Activated T-cell treated with anti-CD3 and anti-CD28 coated beads, Interleukin-2, amount 50 U/mL, for 48 hours (primary cell): ENCODE results near the gene TMEM97.
"Not testable (repeated sequence)": the region's sequence is repeated elsewhere in the genome, so short reads cannot be mapped to it uniquely, and the experiment has no call there.

Source experiments
- DNase-seq, 2 experiments: peaks; one replicate each; pipeline ENCODE4 v3.0.0-alpha.2; 2020

The TMEM97 gene

DNA sequence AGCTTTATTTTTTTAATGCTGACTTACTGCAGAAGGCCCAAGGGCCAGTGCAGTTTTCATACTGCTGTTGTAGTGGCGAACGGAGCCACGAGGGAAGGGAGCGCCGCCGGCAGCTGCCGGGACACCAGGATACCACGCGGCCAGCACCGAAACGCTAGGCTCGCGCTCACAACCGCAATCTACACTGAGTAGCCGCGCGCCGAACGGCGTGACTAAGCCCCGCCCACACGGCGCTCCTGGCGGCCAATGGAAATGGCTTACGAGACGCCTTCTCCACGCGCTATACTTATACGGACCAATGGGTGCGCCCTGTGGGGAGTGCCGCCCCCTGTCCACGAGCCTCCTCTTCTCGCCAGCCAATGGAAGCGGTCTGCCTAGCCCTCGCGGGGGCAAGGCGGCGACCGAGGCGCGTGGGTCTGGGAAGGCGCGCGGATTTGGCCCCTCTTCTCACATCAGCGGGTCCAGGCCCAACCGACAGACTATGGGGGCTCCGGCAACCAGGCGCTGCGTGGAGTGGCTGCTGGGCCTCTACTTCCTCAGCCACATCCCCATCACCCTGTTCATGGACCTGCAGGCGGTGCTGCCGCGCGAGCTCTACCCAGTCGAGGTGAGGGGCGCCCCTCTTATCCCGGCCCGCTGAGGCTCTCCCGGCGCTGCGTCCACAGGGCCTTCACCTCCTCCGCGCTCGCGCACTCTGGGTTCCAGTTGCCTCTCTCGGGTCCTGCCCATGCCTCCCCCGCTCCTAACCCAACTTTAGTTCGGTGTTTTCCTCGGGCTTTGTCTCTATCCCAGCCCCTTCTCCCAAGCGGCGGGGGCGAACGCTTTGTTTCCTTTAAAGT, at the start of gene TMEM97:
Gene TMEM97 (plus strand): TSS at position 442 of the 839 bp plus-strand sequence. CDS start 40 bp downstream, at position 482.
- DNase-seq = peak; percentile 95

DNA sequence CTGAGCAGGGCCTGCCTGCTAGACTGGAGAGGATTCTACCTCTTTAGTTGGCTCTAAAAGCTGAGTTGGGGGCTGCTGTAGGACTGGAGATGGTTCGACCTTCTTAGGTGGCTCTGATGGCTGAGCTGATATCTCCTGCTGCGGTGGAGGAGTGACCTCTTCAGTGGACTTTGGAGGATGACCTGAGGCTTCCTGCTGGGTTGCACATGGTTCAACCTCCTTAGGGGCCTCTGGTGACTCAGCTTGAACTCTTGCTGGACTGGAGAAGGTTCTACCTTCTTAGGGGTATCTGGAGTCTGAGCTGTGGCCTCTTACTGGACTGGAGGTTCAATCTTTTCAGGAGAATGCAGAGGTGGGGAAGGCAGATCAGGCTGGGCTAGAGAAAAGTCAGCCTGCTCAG, 48.9 kb upstream of the TMEM97 start:
- DNase-seq = no peak

DNA sequence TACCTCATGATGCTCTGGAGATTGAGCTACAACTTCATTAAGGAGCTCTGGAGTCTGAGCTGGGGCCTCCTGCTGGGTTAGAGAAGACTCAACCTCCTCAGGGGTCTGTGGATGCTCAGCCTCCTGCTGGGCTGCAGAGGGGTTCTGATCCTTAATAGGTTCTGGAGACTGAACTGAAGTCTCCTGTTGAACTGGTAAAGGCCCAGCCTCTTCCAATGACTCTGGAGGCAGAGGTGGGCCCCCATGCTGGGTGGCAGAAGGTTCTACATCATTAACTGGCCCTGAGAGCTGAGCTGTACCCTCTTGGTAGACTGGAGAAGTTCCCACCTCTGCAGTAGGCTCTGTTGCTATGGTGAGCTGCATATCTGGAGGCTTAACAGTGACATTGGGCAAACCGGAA, 48.1 kb upstream of the TMEM97 start:
- DNase-seq = no peak

DNA sequence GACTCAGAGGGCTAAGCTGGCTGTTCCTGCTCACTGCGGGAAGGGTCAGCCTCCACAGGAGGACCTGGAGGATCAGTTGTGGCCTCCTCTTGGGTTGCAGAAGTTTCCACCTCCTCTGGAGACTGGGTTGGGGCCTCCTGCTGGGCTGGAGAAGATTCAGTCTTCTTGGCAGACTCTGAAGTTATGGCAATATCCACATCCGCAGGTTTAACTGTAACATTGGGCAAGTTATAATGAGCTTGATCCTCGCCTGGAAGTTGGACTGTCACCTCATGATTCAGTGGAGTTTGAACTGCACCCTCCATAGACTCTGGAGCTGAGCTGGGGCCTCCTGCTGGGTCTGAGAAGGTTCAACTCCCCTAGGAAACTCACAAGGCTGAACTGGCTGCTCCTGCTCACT, 47.6 kb upstream of the TMEM97 start:
- DNase-seq = no peak

DNA sequence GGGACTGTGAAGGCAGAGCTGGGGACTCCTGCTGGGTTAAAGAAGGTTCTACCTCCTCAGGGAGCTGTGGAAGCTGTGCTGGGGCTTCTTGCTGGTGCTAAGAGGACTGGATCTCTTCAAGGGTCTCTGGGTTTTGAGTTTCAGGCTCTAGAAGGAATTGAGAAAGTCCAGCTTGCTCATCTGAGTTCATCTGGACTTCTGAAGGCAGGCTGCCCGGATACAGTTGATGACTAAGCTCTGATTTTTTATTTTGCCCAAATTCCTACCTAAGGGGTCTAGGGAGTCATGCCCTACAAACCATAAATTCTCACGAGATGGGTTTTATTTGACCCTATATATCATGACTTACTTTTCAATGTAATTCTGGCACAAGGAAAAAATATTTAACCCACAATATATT, 46.8 kb upstream of the TMEM97 start:
- DNase-seq = no peak

DNA sequence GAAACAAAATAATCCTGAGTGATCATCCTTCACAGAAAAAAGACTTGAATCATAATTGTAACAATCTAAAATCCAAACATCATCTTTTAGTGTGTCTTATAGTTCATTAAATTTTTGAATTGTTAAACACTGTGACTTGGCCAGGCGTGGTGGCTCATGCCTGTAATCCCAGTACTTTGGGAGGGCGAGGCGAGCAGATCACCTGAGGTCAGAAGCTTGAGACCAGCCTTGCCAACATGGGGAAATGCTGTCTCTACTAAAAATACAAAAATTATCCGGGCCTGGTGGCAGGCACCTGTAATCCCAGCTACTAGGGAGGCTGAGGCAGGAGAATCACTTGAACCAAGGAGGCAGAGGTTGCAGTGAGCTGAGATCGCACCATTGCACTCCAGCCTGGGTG, 45.7 kb upstream of the TMEM97 start:
- DNase-seq = not testable (repeated sequence)

DNA sequence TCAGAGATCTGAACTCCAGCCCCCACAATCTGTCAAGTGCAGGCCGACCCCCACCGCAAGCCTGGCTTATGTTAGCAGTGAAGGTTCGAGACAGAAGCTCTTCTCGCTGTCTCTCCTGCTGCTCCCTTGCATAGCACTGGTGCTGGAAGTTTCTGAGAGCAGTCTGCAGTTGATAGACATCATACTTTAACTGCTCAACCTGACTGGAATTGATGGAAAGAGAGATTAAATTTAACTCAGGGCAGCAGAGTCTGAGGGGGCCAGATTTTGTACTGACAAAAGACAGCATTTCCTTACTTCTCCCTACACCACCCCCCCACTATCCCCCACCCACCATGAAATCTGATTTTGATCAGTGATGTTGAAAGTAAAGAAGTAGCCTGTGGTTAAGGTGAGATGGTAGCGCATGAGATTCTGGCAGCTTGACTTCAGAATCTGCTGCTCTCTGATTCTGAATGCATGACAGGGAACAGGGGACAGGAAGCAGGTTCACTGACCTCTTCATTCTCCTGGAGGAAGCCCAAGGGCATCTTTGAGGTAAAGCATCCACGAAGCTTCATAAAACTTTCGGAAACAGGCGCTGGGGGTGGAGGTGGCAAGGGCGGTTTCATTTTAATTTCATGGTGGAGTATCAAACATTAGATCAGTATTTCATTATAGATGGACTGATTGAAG, 44.3 kb upstream of the TMEM97 start:
- DNase-seq = no peak

DNA sequence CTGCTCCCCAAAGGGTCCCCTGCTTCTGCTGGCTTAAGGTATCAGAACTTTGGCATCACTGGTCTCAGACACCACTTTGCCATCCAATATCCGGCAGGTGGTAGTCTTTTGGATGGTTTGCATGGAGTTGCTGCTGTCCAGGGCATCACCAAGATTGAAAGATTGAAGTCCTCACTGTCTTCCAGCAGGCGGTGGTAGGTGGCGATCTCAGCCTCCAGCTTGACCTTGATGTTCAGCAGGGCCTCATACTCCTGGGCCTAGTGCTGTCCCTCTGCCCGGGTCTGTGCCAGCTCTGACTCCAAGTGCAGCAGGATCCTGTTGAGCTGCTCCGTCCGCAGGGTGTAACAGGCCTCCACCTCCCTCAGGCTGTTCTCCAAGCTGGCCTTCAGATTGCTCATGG, 43.0 kb upstream of the TMEM97 start:
- DNase-seq = no peak

DNA sequence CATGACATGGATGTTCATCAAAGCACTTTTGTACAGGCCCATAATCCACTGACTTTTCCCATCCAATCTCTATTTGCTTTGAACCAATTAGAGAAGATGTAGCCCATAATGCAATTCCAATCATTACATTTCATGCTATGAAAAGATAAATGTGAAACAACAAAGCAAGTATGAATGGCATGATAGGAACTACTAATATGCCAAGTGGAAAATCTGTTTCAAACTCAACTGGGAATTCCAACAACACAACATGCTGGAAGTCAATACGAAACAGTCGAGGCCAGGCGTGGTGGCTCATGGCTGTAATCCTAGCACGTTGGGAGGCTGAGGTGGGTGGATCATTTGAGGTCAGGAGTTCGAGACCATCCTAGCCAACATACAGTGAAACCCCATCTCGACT, 39.6 kb upstream of the TMEM97 start:
- DNase-seq = no peak

DNA sequence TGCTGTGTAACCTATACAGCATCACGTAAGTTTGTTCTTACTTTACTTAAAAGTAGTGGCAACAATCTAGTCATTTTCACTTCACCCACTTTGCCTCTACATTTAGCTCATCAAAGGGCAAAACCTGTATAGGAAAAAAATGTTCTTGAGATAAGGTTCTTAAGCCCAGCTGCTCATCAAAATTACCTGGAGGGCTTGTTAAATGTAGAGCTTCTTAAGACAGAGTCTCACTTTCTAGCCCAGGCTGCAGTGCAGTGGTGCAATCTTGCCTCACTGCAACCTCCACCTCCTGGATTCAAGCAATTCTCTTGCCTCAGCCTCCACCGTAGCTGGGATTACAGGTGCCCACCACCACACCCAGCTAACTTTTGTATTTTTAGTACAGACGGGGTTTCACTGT, 38.2 kb upstream of the TMEM97 start:
- no peak for DNase-seq

DNA sequence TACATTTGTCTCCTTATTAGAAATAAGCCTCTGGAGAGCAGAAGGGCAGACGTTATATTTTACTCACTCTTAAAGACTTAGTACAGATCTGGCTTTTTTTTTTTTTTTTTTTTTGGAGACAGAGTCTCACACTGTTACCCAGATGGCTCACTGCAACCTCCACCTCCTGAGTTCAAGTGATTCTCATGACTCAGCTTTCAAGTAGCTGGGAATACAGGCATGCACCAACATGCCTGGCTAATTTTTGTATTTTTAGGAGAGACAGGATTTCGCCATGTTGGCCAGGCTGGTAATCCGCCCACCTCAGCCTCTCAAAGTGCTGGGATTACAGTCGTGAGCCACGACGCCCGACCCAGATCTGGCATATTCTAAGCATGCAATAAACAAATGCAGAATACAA, 36.4 kb upstream of the TMEM97 start:
- no peak for DNase-seq

DNA sequence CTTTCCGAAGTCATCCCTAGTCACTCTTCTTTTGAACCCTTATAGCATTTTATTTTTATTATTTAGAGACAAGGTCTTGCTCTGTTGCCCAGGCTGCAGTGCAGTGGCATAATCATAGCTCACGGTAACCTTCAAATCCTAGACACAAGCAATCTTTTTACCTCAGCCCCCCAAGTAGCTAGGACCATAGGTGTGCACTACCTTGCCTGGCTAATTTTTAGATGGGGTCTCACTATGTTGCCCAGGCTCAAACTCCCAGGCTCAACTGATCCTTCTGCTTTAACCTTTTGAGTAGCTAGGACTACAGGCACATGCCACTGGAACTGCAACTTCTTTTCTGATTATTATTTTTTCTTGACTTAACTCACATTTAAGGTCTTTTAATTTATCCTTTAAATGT, 33.0 kb upstream of the TMEM97 start:
- no peak for DNase-seq

DNA sequence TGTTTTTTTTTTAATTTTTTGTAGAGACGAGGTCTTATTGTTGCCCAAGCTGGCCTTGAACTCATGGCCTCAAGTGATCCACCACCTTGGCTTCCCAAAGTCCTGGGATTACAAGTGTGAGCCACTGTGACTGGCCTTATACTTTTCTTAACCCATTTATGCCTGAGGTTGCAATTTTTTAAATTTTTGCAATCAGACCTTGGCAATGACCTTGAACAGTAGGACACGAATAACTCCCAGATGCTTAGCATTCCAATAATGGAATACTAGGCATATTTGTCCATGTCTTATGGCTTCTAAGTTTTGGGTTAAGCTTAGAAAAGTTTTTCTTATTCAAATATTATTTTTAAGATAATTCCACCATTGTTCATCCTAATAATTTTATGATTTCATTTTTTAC, 28.3 kb upstream of the TMEM97 start:
- no peak for DNase-seq

DNA sequence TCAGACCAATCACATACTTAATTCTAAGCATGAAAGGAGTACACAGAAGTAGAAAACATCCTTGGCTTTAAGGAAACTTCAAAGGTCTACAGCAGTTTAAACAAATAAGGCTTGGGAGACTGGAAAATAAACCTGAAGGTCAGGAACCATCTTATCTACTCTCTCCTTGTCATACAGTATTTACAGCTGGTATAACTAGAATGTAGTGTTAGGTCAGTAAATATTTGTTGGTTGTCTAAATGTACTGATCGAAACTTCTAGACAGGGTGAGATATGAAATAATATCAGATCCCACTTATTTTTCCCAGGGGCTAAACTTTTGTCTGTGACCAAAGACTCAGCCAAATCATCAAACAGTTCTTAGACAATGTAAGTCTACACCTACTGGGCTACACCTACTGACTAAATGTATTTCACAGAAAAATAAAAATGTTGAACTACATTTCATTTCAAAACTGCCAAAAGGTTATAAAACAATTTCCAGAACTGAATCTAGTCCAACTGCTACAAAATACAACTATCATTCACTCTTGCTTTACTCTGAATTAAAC, 27.1 kb upstream of the TMEM97 start:
- DNase-seq = no peak

DNA sequence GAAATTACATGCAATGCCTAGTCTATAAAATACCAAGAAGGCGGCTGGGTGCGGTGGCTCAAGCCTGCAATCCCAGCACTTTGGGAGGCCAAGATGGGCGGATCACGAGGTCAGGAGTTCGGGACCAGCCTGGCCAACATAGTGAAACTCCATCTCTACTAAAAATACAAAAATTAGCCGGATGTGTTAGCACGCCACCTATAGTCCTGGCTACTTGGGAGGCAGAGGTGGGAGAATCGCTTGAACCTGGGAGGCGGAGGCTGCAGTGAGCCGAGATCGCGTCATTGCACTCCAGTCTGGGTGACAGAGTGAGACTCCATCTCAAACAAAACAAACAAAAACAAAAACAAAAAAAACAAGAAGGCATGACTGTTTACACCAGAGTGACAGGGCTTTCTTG, 26.1 kb upstream of the TMEM97 start:
- not testable (repeated sequence) for DNase-seq

DNA sequence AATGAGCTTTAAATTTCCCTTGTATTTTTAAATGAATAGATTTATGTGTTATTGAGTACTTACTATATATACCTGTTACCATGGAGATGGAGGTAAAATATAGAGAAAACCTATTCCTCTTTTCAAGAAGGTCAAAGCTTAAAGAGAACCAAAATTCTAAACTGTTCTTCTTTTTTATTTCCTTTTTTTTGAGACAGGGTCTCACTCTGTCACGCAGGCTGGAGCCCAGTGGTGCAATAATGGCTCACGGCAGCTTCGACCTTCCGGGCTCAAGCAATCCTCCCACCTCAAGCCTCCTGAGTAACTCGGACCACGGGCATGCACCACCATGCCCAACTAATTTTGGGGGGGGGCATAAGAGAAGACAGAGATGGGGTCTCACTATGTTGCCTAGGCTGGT, 25.0 kb upstream of the TMEM97 start:
- no peak for DNase-seq

DNA sequence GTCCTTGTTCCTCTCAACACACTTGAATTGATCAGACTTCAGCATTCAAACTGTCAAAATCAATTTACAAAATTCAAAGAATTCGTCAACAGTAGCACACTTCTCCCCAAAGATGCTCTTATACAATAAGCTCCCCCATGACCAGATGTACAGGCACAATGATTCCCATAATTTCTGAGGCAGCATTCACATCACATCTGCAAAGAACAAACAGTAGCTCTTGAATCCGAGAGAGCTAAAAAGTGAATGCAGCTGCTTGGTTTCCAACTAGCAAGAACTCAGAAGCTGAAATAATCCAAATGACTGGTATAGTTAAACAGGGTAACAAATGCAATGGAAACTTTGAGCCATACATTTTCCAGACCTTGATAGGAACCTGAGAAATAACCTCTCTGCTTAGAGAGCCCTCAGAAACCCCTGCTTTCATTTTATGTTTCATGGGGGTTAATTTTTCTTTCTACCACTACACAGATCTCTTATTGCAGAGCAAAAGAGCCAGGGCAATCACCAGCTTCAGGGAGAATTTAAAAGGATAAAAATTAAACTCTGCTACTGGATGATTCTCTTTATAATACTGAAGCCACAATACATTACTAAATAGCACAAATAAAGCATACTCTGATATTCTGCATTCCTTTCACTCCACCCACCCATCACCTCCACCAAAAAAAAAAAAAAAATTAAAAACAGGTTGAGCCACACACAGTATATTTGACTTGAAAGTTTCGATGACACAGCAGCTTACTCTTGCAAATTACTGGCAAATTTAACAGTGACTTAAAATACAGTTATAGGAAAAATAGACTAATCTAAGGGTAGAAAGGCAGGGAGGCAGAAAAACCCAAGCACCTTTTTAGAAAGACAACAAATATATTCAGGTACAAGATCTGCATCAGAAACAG, 23.1 kb upstream of the TMEM97 start:
- DNase-seq = no peak

DNA sequence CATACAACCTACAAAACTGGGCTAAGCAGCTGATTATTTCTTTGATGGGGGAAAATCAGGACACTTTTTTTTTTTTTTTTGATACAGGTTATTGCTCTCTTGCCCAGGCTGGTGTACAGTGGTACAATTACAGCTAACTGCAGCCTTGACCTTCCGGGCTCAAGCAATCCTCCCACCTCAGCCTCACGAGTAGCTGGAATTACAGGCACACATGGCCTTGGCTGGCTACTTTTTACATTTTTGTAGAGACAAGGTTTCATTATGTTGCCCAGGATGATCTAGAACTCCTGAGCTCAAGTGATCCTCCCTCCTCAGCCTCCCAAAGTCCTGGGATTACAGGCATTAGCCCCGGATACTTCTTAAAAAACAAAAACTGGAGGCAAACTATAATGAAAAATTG, 20.6 kb upstream of the TMEM97 start:
- no peak for DNase-seq

DNA sequence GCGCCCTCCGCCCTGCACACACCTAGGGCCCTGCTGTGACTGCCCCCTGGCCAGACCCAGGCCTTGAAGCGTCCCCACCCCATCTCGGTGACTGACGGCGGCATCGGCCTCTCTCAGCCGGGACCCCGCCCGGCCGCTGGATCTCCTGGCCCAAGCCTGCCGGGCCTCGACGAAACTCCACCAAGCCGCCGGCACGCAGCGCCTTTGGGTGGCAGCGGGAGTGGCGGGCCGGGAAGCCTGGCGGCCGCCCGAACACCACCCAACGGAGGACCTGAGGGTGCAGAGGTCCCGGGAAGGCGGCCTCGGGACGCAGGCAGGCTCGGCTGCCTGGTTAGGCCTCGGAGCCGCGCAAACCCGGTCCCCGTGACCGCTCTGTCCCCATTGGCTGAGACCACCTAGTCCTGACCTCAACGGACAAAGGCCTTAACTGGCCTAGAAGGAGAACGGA, 12.0 kb upstream of the TMEM97 start:
- DNase-seq = no peak

DNA sequence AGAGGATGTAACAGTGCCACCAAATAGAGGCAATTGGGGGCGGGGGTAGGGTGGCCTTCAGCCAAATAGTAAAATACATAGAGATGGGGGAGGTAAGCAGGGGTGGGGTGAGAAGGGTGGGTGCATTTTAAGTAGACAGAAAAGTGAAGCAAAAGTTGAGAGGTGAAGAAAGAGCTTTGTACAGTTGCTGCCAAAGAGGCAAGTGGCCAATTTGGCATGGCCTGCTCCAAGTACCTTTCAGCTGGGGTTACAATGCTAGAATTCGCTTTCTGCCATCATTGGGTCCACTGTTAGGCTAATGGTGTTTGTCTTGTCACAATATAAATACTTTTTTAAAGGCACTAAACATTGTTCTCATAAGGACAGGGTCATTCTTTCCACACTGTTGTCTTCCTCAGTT, 5.2 kb upstream of the TMEM97 start:
- no peak for DNase-seq

DNA sequence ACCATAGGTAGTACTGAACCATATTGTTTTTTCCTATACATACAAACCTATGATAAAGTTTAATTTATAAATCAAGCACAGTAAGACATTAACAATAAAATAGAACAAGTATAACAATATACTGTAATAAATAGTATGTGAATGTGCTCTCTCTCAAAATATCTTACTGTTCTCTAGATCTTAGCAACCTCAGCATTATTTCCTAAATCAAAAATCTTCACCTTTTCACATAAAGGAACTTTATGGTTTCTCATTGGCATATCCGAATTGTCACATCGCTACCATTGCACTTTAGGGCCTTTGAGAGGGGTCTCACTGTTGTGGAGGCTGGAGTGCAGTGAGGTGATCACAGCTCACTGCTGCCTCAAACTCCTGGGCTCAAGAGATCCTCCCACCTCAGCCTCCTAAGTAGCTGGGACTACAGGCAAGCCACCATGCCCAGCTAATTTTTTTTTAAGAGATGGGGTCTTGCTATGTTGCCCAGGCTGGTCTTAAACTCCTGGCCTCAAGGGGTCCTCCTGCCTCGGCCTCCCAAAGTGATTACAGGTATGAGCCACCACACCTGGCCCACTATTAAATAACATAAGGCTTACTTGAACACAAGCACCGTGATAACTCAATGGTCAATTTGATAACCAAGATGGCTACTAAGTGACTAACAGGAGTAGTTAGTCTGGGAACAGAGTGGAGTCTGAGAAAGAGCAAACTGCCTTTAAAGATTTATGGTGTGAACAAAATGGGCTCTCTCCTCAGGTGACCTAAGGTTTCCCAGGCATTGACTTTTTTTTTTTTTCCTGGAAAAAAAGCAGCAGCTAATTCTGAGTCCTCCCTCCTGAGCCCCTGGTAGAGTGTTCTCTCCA, 2.9 kb upstream of the TMEM97 start:
- no peak for DNase-seq
